Measurements from ENCODE around the gene EXOC3L4. TPM values are rescaled to one million over a fixed set of nuclear protein-coding genes. Genes with fewer than 3 reads are reported as not detected.

The EXOC3L4 gene
- total RNA-seq, 1 experiment from 2014 or later = not detected

GRCh38 chr14:103118018-103118662, 23.6 kb downstream of the EXOC3L4 start:
- ChIA-PET CTCF (no interaction called here), RAD21 (ENCODE audit: low non-redundant PET in 1 of 2, low total read pairs in 2 of 2, uncharacterized antibody in 2 of 2, unreplicated experiment in 2 of 2) (no interaction called here), POLR2A (interaction anchor here (0.6 kb wide), 1 partner anchor 219 kb away, joined by 3 read pairs; no protein-coding TSS in a partner anchor)
- no peak overlapping the region for H3K4me2 ChIP-seq (ENCODE audit: low read length)
- DNase-seq (ENCODE audit: low read depth, low spot score) (no peak), ATAC-seq (no peak)
- no peak overlapping the region for H3K4me3 ChIP-seq (replicated peaks in 1 of 2; ENCODE audit: low read depth in 1 of 2, low read length in 2 of 2)
- no peak for TF ChIP-seq EZH2 (IDR thresholded peaks at IDR 0.05)
- no peak for TF ChIP-seq TCF7L2 (IDR thresholded peaks at IDR 0.05; ENCODE audit: borderline replicate concordance, extremely low read depth, insufficient read depth, insufficient read length)
- TF ChIP-seq, protein P1, sequence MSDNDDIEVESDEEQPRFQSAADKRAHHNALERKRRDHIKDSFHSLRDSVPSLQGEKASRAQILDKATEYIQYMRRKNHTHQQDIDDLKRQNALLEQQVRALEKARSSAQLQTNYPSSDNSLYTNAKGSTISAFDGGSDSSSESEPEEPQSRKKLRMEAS (IDR thresholded peaks at IDR 0.05) = no peak
- no peak for TF ChIP-seq ZNF274 (IDR thresholded peaks at IDR 0.05; ENCODE audit: low read depth, low read length)
- no peak for TF ChIP-seq REST (IDR thresholded peaks at IDR 0.05; ENCODE audit: low read depth)
- TF ChIP-seq, protein P2, sequence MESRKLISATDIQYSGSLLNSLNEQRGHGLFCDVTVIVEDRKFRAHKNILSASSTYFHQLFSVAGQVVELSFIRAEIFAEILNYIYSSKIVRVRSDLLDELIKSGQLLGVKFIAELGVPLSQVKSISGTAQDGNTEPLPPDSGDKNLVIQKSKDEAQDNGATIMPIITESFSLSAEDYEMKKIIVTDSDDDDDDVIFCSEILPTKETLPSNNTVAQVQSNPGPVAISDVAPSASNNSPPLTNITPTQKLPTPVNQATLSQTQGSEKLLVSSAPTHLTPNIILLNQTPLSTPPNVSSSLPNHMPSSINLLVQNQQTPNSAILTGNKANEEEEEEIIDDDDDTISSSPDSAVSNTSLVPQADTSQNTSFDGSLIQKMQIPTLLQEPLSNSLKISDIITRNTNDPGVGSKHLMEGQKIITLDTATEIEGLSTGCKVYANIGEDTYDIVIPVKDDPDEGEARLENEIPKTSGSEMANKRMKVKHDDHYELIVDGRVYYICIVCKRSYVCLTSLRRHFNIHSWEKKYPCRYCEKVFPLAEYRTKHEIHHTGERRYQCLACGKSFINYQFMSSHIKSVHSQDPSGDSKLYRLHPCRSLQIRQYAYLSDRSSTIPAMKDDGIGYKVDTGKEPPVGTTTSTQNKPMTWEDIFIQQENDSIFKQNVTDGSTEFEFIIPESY (IDR thresholded peaks at IDR 0.05; ENCODE audit: extremely low read depth, insufficient replicate concordance, low read length) = no peak
- TF ChIP-seq JUND (IDR thresholded peaks at IDR 0.05) = no peak
- BruUV-seq (replicated peaks) = no TSS peak
- H3K9me2 ChIP-seq (ENCODE audit: insufficient read depth) = no peaks in the 10 kb centered on the region
- intact Hi-C loops (cut with micrococcal nuclease) = no loop called here
- no peaks in the 10 kb centered on the region for H3K27me3 ChIP-seq (ENCODE audit: insufficient read depth, low read length)
- H4K20me1 ChIP-seq (ENCODE audit: insufficient read depth) = no peaks in the 10 kb centered on the region
- H3K9ac ChIP-seq (ENCODE audit: low read length) = no peak overlapping the region
- H3K4me1 ChIP-seq (ENCODE audit: control insufficient read depth in 1 of 2, insufficient read depth in 2 of 2, low read length in 2 of 2) = peaks cover 21 to 39% of the 10 kb centered on the region in 2 experiments
- no peaks in the 10 kb centered on the region for H3K36me3 ChIP-seq (ENCODE audit: control insufficient read depth in 1 of 2, insufficient read depth in 2 of 2, low read length in 2 of 2)
- no peaks in the 10 kb centered on the region for H3K9me3 ChIP-seq (ENCODE audit: control insufficient read depth in 1 of 2, insufficient read depth in 1 of 2, low read depth in 1 of 2, low read length in 2 of 2)
- H2AFZ ChIP-seq (ENCODE audit: low read depth, low read length, poor library complexity, severe bottlenecking) = no peak overlapping the region
- H3K79me2 ChIP-seq (ENCODE audit: insufficient read depth, low read length) = no peaks in the 10 kb centered on the region
- H3K27ac ChIP-seq (ENCODE audit: low read depth, low read length) = no peak overlapping the region

Measured in HCT116 (cell line).